ENCODE measurements around the gene ABHD2.
"Not testable (repeated sequence)": the region's sequence is repeated elsewhere in the genome, so short reads cannot be mapped to it uniquely, and the experiment has no call there.

The ABHD2 gene

GRCh38 chr15:89227425-89227824, 139.2 kb downstream of the ABHD2 start:
- POLR2A ChIA-PET, result no interaction called here

GRCh38 chr15:89230277-89230676, 142.0 kb downstream of the ABHD2 start:
- DNase-seq, result no peak
- CTCF ChIA-PET, result interaction anchor here (0.6 kb wide), 1 partner anchor 16 kb away, joined by 4 read pairs; no protein-coding TSS in a partner anchor
- POLR2A ChIA-PET, result no interaction called here
- Histone ChIP-seq H3K9me3 (ENCODE audit: control extremely low read depth in 1 of 5, control insufficient read depth in 4 of 5, insufficient read depth in 2 of 5, low read depth in 1 of 5, low read length in 4 of 5) (no peaks in the 10 kb centered on the region), H3K27ac (ENCODE audit: insufficient read depth in 1 of 2, low read depth in 1 of 2, low read length in 2 of 2, poor library complexity in 1 of 2, severe bottlenecking in 2 of 2) (no peak overlapping the region), H3K27me3 (replicated peaks in 2 of 5; ENCODE audit: control insufficient read depth in 4 of 5, insufficient read depth in 5 of 5, low read length in 4 of 5) (no peaks in the 10 kb centered on the region), H3K36me3 (ENCODE audit: control insufficient read depth in 4 of 4, insufficient read depth in 4 of 4, low read length in 3 of 4) (no peaks in the 10 kb centered on the region), H3K4me1 (ENCODE audit: control extremely low read depth in 1 of 4, control insufficient read depth in 4 of 4, insufficient read depth in 4 of 4, low read length in 3 of 4) (no peaks in the 10 kb centered on the region), H3K4me3 (ENCODE audit: control insufficient read depth in 1 of 7, extremely low read depth in 1 of 7, insufficient read depth in 4 of 7, low read depth in 2 of 7, low read length in 6 of 7) (no peak overlapping the region)
- WGBS (ENCODE audit: insufficient coverage), result no CpG with 5 or more reads among the region's 5 CpGs

More at GRCh38 chr15:89227425-89227824, 139.2 kb downstream of the ABHD2 start:
- H3K36me3 ChIP-seq (ENCODE audit: control insufficient read depth in 4 of 4, insufficient read depth in 4 of 4, low read length in 3 of 4), result no peaks in the 10 kb centered on the region
- H3K27me3 ChIP-seq (replicated peaks in 2 of 5; ENCODE audit: control insufficient read depth in 4 of 5, insufficient read depth in 5 of 5, low read length in 4 of 5), result no peaks in the 10 kb centered on the region
- H3K4me3 ChIP-seq (ENCODE audit: control insufficient read depth in 1 of 7, extremely low read depth in 1 of 7, insufficient read depth in 4 of 7, low read depth in 2 of 7, low read length in 6 of 7), result no peak overlapping the region
- no peak for DNase-seq
- CTCF ChIA-PET, result interaction anchor here (1.7 to 2.9 kb wide), 2 partner anchors 20 to 40 kb away, joined by 3 to 8 read pairs; no protein-coding TSS in a partner anchor
- no peaks in the 10 kb centered on the region for H3K9me3 ChIP-seq (ENCODE audit: control extremely low read depth in 1 of 5, control insufficient read depth in 4 of 5, insufficient read depth in 2 of 5, low read depth in 1 of 5, low read length in 4 of 5)
- 95% methylated on average over 5 of the region's 7 CpGs for WGBS (ENCODE audit: insufficient coverage)
- no peak overlapping the region for H3K27ac ChIP-seq (ENCODE audit: insufficient read depth in 1 of 2, low read depth in 1 of 2, low read length in 2 of 2, poor library complexity in 1 of 2, severe bottlenecking in 2 of 2)
- no peaks in the 10 kb centered on the region for H3K4me1 ChIP-seq (ENCODE audit: control extremely low read depth in 1 of 4, control insufficient read depth in 4 of 4, insufficient read depth in 4 of 4, low read length in 3 of 4)

- Histone ChIP-seq H3K4me3 (ENCODE audit: control insufficient read depth in 1 of 7, extremely low read depth in 1 of 7, insufficient read depth in 4 of 7, low read depth in 2 of 7, low read length in 6 of 7) (no peak overlapping the region), H3K36me3 (ENCODE audit: control insufficient read depth in 4 of 4, insufficient read depth in 4 of 4, low read length in 3 of 4) (no peaks in the 10 kb centered on the region), H3K4me1 (ENCODE audit: control extremely low read depth in 1 of 4, control insufficient read depth in 4 of 4, insufficient read depth in 4 of 4, low read length in 3 of 4) (no peaks in the 10 kb centered on the region), H3K27ac (ENCODE audit: insufficient read depth in 1 of 2, low read depth in 1 of 2, low read length in 2 of 2, poor library complexity in 1 of 2, severe bottlenecking in 2 of 2) (no peak overlapping the region), H3K27me3 (replicated peaks in 2 of 5; ENCODE audit: control insufficient read depth in 4 of 5, insufficient read depth in 5 of 5, low read length in 4 of 5) (no peaks in the 10 kb centered on the region), H3K9me3 (ENCODE audit: control extremely low read depth in 1 of 5, control insufficient read depth in 4 of 5, insufficient read depth in 2 of 5, low read depth in 1 of 5, low read length in 4 of 5) (no peaks in the 10 kb centered on the region)
- POLR2A ChIA-PET, result no interaction called here
- CTCF ChIA-PET, result no interaction called here
- DNase-seq, result no peak
These were observed 143.6 kb downstream of the ABHD2 start for GRCh38 chr15:89231832-89232231.

- 92% methylated on average over 7 of the region's 12 CpGs for WGBS (ENCODE audit: insufficient coverage)
- not testable (repeated sequence) for H3K36me3 ChIP-seq (ENCODE audit: control insufficient read depth in 4 of 4, insufficient read depth in 4 of 4, low read length in 3 of 4)
These were observed 151.9 kb downstream of the ABHD2 start for GRCh38 chr15:89239883-89240810.

DNA sequence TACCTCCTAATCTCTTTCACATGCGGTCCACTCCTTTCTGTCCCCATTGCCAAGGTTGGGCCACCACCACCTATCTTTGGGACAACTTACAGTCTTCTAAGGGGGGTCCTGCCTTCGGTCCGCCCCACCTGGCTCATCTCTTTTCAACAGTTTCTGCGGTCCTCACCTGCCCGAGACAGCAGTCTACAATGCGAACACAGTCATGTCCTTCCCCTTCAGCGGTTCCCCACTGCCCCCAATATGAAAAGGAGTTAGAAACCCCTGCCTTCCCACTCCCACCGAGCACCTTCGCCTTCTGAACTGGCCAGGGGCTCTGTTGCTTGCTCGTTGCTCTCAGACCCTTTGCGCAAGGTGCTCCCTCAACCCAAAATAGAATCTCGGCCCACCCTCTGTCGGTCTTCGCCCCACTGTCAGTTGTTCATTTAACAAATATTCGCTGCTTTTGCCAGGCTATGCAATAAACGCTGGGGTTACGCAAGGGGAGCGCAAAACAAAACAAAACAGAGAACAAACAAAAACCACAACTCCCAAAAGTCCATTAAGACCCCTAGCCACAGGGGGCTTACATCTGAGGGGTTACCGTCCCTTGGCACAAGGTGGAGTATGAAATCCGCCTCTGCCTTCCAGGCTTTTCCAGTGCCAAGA, 154.9 kb downstream of the ABHD2 start:
- Histone ChIP-seq H3K27ac (ENCODE audit: insufficient read depth in 1 of 2, low read depth in 1 of 2, low read length in 2 of 2, poor library complexity in 1 of 2, severe bottlenecking in 2 of 2) (no peak overlapping the region), H3K36me3 (ENCODE audit: control insufficient read depth in 4 of 4, insufficient read depth in 4 of 4, low read length in 3 of 4) (peaks cover 0 to 19% (median 3%) of the 10 kb centered on the region in 4 experiments), H3K27me3 (replicated peaks in 2 of 5; ENCODE audit: control insufficient read depth in 4 of 5, insufficient read depth in 5 of 5, low read length in 4 of 5) (peaks cover 0 to 4% (median 0%) of the 10 kb centered on the region in 5 experiments), H3K9me3 (ENCODE audit: control extremely low read depth in 1 of 5, control insufficient read depth in 4 of 5, insufficient read depth in 2 of 5, low read depth in 1 of 5, low read length in 4 of 5) (no peaks in the 10 kb centered on the region), H3K4me1 (ENCODE audit: control extremely low read depth in 1 of 4, control insufficient read depth in 4 of 4, insufficient read depth in 4 of 4, low read length in 3 of 4) (peaks cover 6 to 22% (median 11%) of the 10 kb centered on the region in 4 experiments), H3K4me3 (ENCODE audit: control insufficient read depth in 1 of 7, extremely low read depth in 1 of 7, insufficient read depth in 4 of 7, low read depth in 2 of 7, low read length in 6 of 7) (peak overlapping the region; percentile 81 to 100 (median 94))
- 46% methylated on average over 13 of the region's 20 CpGs for WGBS (ENCODE audit: insufficient coverage)
- DNase-seq, result peak in 1 of 3 donors; percentile 1
- CTCF ChIA-PET, result interaction anchor here (1.1 to 3.4 kb wide), 3 partner anchors 22 to 37 kb away, joined by 3 to 18 read pairs (median 4); no protein-coding TSS in a partner anchor
- POLR2A ChIA-PET, result interaction anchor here (1.1 kb wide), 1 partner anchor 35 kb away, joined by 3 read pairs; no protein-coding TSS in a partner anchor

More at GRCh38 chr15:89239883-89240810, 151.9 kb downstream of the ABHD2 start:
- H3K9me3 ChIP-seq (ENCODE audit: control extremely low read depth in 1 of 5, control insufficient read depth in 4 of 5, insufficient read depth in 2 of 5, low read depth in 1 of 5, low read length in 4 of 5); H3K27me3 ChIP-seq (replicated peaks in 2 of 5; ENCODE audit: control insufficient read depth in 4 of 5, insufficient read depth in 5 of 5, low read length in 4 of 5); H3K27ac ChIP-seq (ENCODE audit: insufficient read depth in 1 of 2, low read depth in 1 of 2, low read length in 2 of 2, poor library complexity in 1 of 2, severe bottlenecking in 2 of 2); POLR2A ChIA-PET; H3K4me3 ChIP-seq (ENCODE audit: control insufficient read depth in 1 of 7, extremely low read depth in 1 of 7, insufficient read depth in 4 of 7, low read depth in 2 of 7, low read length in 6 of 7); DNase-seq: not testable (repeated sequence)
- CTCF ChIA-PET, result interaction anchor here (1.4 kb wide), 1 partner anchor 33 kb away, joined by 3 read pairs; no protein-coding TSS in a partner anchor
- peaks cover 6 to 16% (median 6%) of the 10 kb centered on the region in 4 experiments for H3K4me1 ChIP-seq (ENCODE audit: control extremely low read depth in 1 of 4, control insufficient read depth in 4 of 4, insufficient read depth in 4 of 4, low read length in 3 of 4)

GRCh38 chr15:89243691-89244573, 155.7 kb downstream of the ABHD2 start, which contains the start of gene FANCI:
FANCI (plus strand) TSS chr15:89243979; CDS start chr15:89247648, 3,669 bp downstream.
- WGBS (ENCODE audit: insufficient coverage), result under 1% methylated on average over 66 of the region's 69 CpGs
- ChIA-PET CTCF (interaction anchor here (1.0 to 3.4 kb wide), 7 partner anchors 9 to 38 kb away, joined by 3 to 18 read pairs (median 3); no protein-coding TSS in a partner anchor), POLR2A (interaction anchor here (1.1 kb wide), 1 partner anchor 36 kb away, joined by 3 read pairs; no protein-coding TSS in a partner anchor)
- peak within 1 kb of the TSS; percentile 17 to 71 for H3K27ac ChIP-seq (ENCODE audit: insufficient read depth in 1 of 2, low read depth in 1 of 2, low read length in 2 of 2, poor library complexity in 1 of 2, severe bottlenecking in 2 of 2)
- H3K9me3 ChIP-seq (ENCODE audit: control extremely low read depth in 1 of 5, control insufficient read depth in 4 of 5, insufficient read depth in 2 of 5, low read depth in 1 of 5, low read length in 4 of 5), result no peaks in the 10 kb centered on the region
- H3K4me3 ChIP-seq (ENCODE audit: control insufficient read depth in 1 of 7, extremely low read depth in 1 of 7, insufficient read depth in 4 of 7, low read depth in 2 of 7, low read length in 6 of 7), result peak within 1 kb of the TSS; percentile 81 to 100 (median 94)
- H3K27me3 ChIP-seq (replicated peaks in 2 of 5; ENCODE audit: control insufficient read depth in 4 of 5, insufficient read depth in 5 of 5, low read length in 4 of 5), result peaks cover 0 to 4% (median 0%) of the 10 kb centered on the region in 5 experiments
- H3K36me3 ChIP-seq (ENCODE audit: control insufficient read depth in 4 of 4, insufficient read depth in 4 of 4, low read length in 3 of 4), result peaks cover 0 to 26% (median 9%) of the 10 kb centered on the region in 4 experiments
- peak; percentile 95 to 96 (median 96) for DNase-seq
- peaks cover 6 to 22% (median 11%) of the 10 kb centered on the region in 4 experiments for H3K4me1 ChIP-seq (ENCODE audit: control extremely low read depth in 1 of 4, control insufficient read depth in 4 of 4, insufficient read depth in 4 of 4, low read length in 3 of 4)

Measured in common myeloid progenitor, CD34-positive (primary cell).